SK-N-SH (cell line): Measurements from ENCODE around the gene ARHGAP25. TPM values are rescaled to one million over a fixed set of nuclear protein-coding genes. Genes with fewer than 3 reads are reported as not detected.
A peak's percentile ranks its signal among the peaks of the same experiment; 100 is the strongest.

ENCODE experiments used
- CTCF ChIA-PET: fragments of 300-600, 350-600 bp; formaldehyde crosslinking; extraction: SDS; loops from one replicate; lab custom pipeline; 2021; lab: Yijun Ruan, JAX
- POLR2A ChIA-PET: fragments of 350-600 bp; sonication (Branson Sonifier 250); formaldehyde crosslinking; extraction: SDS; loops from one replicate; lab custom pipeline; 2020; ENCODE audit warnings: antibody characterized with exemption, inconsistent platforms; lab: Yijun Ruan, JAX
- DNase-seq: peaks from one replicate; pipeline ENCODE4 v3.0.0; 2012
- H2AFZ ChIP-seq: fragments of 200-600 bp; sonication (generic); 2 replicates; pipeline ENCODE4 v1.8.1; 2016; ENCODE audit warnings: antibody characterized with exemption, mild to moderate bottlenecking, low read depth
- H3F3A ChIP-seq: fragments of 200-600 bp; sonication (generic); replicated peaks from 2 replicates; pipeline ENCODE3; 2016; ENCODE audit warnings: antibody characterized with exemption, mild to moderate bottlenecking; ENCODE audit not compliant: insufficient read depth
- H3K27ac ChIP-seq, 2 experiments: fragments of 200-500 bp in 1 of 2; fragments of 200-600 bp in 1 of 2; sonication (Bioruptor generic) in 1 of 2; sonication (generic), shearing (Covaris generic) in 1 of 2; 2 replicates each; pipeline versions ENCODE4 v1.5.1 to v1.6.1; 2014 to 2016; ENCODE audit warnings: low read depth in 2 of 2, inconsistent platforms in 1 of 2, low read length in 1 of 2, mild to moderate bottlenecking in 1 of 2, mixed read lengths in 1 of 2
- H3K27me3 ChIP-seq: fragments of 200-600 bp; sonication (generic), shearing (Covaris generic); 2 replicates; pipeline ENCODE4 v1.6.1; 2016; ENCODE audit warnings: mixed run types; ENCODE audit not compliant: insufficient read depth
- H3K36me3 ChIP-seq, 2 experiments: fragments of 200-500 bp in 1 of 2; fragments of 200-600 bp in 1 of 2; sonication (Bioruptor generic) in 1 of 2; sonication (generic) in 1 of 2; replicated peaks in 1 of 2; 2 replicates each; pipeline versions ENCODE3 to v1.5.1; 2014 to 2016; ENCODE audit warnings: low read length in 1 of 2, mild to moderate bottlenecking in 1 of 2; ENCODE audit not compliant: insufficient read depth in 2 of 2, control insufficient read depth in 1 of 2
- H3K4me1 ChIP-seq, 2 experiments: fragments of 200-500 bp in 1 of 2; fragments of 200-600 bp in 1 of 2; sonication (Bioruptor generic) in 1 of 2; sonication (generic), shearing (Covaris generic) in 1 of 2; 2 replicates each; pipeline versions ENCODE4 v1.5.1 to v1.6.1; 2014 to 2016; ENCODE audit warnings: low read depth in 1 of 2, low read length in 1 of 2, mixed run types in 1 of 2; ENCODE audit not compliant: insufficient read depth in 2 of 2, control insufficient read depth in 1 of 2
- H3K4me2 ChIP-seq: fragments of 200-600 bp; sonication (generic), shearing (Covaris generic); 2 replicates; pipeline ENCODE4 v1.6.1; 2017; ENCODE audit warnings: mixed run types
- H3K4me3 ChIP-seq, 2 experiments: fragments of 200-500 bp in 1 of 2; fragments of 200-600 bp in 1 of 2; sonication (Bioruptor generic) in 1 of 2; sonication (generic), shearing (Covaris generic) in 1 of 2; 2 replicates each; pipeline versions ENCODE4 v1.5.1 to v1.8.1; 2014 to 2016; ENCODE audit warnings: low read depth in 2 of 2, inconsistent platforms in 1 of 2, low read length in 1 of 2, mild to moderate bottlenecking in 1 of 2, mixed read lengths in 1 of 2, moderate library complexity in 1 of 2
- H3K79me2 ChIP-seq: fragments of 200-600 bp; sonication (generic); 2 replicates; pipeline ENCODE4 v1.8.1; 2017; ENCODE audit warnings: mild to moderate bottlenecking; ENCODE audit not compliant: insufficient read depth
- H3K9ac ChIP-seq: fragments of 200-600 bp; sonication (generic); 2 replicates; pipeline ENCODE4 v1.6.1; 2017; ENCODE audit warnings: mixed run types
- H3K9me2 ChIP-seq: fragments of 200-600 bp; sonication (generic); 2 replicates; pipeline ENCODE4 v1.6.1; 2017; ENCODE audit warnings: mixed run types
- H3K9me3 ChIP-seq: fragments of 200-600 bp; sonication (generic); 2 replicates; pipeline ENCODE4 v1.6.1; 2017; ENCODE audit warnings: mixed run types, mild to moderate bottlenecking, moderate library complexity
- H4K20me1 ChIP-seq: fragments of 200-600 bp; sonication (generic); 2 replicates; pipeline ENCODE4 v1.6.1; 2017; ENCODE audit warnings: mild to moderate bottlenecking, mixed run types; ENCODE audit not compliant: insufficient read depth
- CHD2 ChIP-seq: fragments of 150-350 bp; IDR thresholded peaks from 2 replicates; pipeline ENCODE4 v1.6.1; 2018; ENCODE audit warnings: low read length; ENCODE audit not compliant: partially characterized antibody
- CTCF ChIP-seq: fragments of 200-600 bp; sonication (generic); IDR thresholded peaks from 2 replicates; pipeline ENCODE4 v1.6.1; 2017; ENCODE audit warnings: antibody characterized with exemption, mild to moderate bottlenecking, moderate library complexity
- ELF1 ChIP-seq: IDR thresholded peaks from 2 replicates; pipeline ENCODE4 v1.4.0; 2012
- EP300 ChIP-seq, 2 experiments: IDR thresholded peaks; 2 replicates each; pipeline versions ENCODE4 v1.4.0 to v1.6.1; 2012; ENCODE audit warnings: borderline replicate concordance in 1 of 2, low read depth in 1 of 2, low read length in 1 of 2
- FOSL2 ChIP-seq: IDR thresholded peaks from 2 replicates; pipeline ENCODE4 v1.4.0; 2012; ENCODE audit warnings: low read depth, mild to moderate bottlenecking, moderate library complexity, borderline replicate concordance
- FOXJ3 ChIP-seq: sonication (generic); formaldehyde crosslinking; IDR thresholded peaks from 2 replicates; pipeline ENCODE4 v1.5.1; 2020; ENCODE audit warnings: mild to moderate bottlenecking, missing genetic modification reagents
- FOXM1 ChIP-seq: IDR thresholded peaks from 2 replicates; pipeline ENCODE4 v1.4.0; 2012; ENCODE audit warnings: low read depth, mild to moderate bottlenecking
- GATA2 ChIP-seq: sonication (generic); formaldehyde crosslinking; IDR thresholded peaks from 2 replicates; pipeline ENCODE4 v1.5.0; 2020; ENCODE audit warnings: mild to moderate bottlenecking, missing genetic modification reagents
- IRF3 ChIP-seq: fragments of 150-350 bp; IDR thresholded peaks from 2 replicates; pipeline ENCODE4 v1.6.1; 2016; ENCODE audit warnings: mild to moderate bottlenecking, low read depth, low read length
- MAX ChIP-seq: IDR thresholded peaks from 2 replicates; pipeline ENCODE4 v1.4.0; 2012; ENCODE audit warnings: low read depth
- MEF2A ChIP-seq: IDR thresholded peaks from 2 replicates; pipeline ENCODE4 v1.4.0; 2012; ENCODE audit warnings: low read depth, borderline replicate concordance
- MXI1 ChIP-seq: IDR thresholded peaks from 2 replicates; pipeline ENCODE4 v1.6.1; 2012; ENCODE audit warnings: mild to moderate bottlenecking, low read depth, low read length, improper control_type of control experiment
- NFIC ChIP-seq: IDR thresholded peaks from 2 replicates; pipeline ENCODE4 v1.4.0; 2012; ENCODE audit warnings: borderline replicate concordance
- PBX3 ChIP-seq: IDR thresholded peaks from 2 replicates; pipeline ENCODE4; 2012
- POLR2AphosphoS5 ChIP-seq: IDR thresholded peaks from 2 replicates; pipeline ENCODE4 v1.6.1; 2012; ENCODE audit warnings: low read depth, low read length
- RAD21 ChIP-seq: IDR thresholded peaks from 2 replicates; pipeline ENCODE4 v1.6.1; 2012; ENCODE audit warnings: mild to moderate bottlenecking, low read length
- RCOR1 ChIP-seq: fragments of 150-350 bp; IDR thresholded peaks from 2 replicates; pipeline ENCODE4 v1.6.1; 2017; ENCODE audit warnings: antibody characterized with exemption, low read length
- RFX5 ChIP-seq: IDR thresholded peaks from 2 replicates; pipeline ENCODE4 v1.6.1; 2012; ENCODE audit warnings: mild to moderate bottlenecking, improper control_type of control experiment, low read length
- TCF12 ChIP-seq: IDR thresholded peaks from 2 replicates; pipeline ENCODE4 v1.4.0; 2012
- TEAD4 ChIP-seq: IDR thresholded peaks from 2 replicates; pipeline ENCODE4 v1.4.0; 2012; ENCODE audit warnings: mild to moderate bottlenecking, borderline replicate concordance; ENCODE audit not compliant: insufficient read depth
- USF2 ChIP-seq: fragments of 150-350 bp; IDR thresholded peaks from 2 replicates; pipeline ENCODE4 v1.6.1; 2017; ENCODE audit warnings: antibody characterized with exemption, low read length, low read depth, borderline replicate concordance
- YY1 ChIP-seq: IDR thresholded peaks from 2 replicates; pipeline ENCODE4 v1.4.0; 2012; ENCODE audit warnings: low read depth, mild to moderate bottlenecking
- WGBS: methylation state at CpG from one replicate; pipeline ENCODE4 v1.1.6; 2017; ENCODE audit warnings: low lambda C conversion rate; 5-methylcytosine and 5-hydroxymethylcytosine counted together
- polyA plus RNA-seq, 3 experiments: library from polyadenylated mRNA; depleted of rRNA; stranded (reverse); fragments of >200 nt; gene quantifications; 2 replicates each; pipeline ENCODE4 v1.2.3, GENCODE V29; 2012

The ARHGAP25 gene
- polyA plus RNA-seq, 1 of the 3 experiments (the other 2 are of a cell fraction) = not detected

GRCh38 chr2:68798569-68798968 is 64.0 kb downstream of the ARHGAP25 start:
- no peak for TF ChIP-seq FOSL2
- TF ChIP-seq GATA2 (CRISPR knock-in tag) = no peak
- TF ChIP-seq IRF3 = no peak
- Histone ChIP-seq H3K9me2 (no peaks in the 10 kb centered on the region), H3K36me3 (no peaks in the 10 kb centered on the region), H3F3A (no peaks in the 10 kb centered on the region), H3K27me3 (no peaks in the 10 kb centered on the region; the same call in 1 of the 2 replicates), H3K4me3 (no peak overlapping the region), H2AFZ (no peak overlapping the region), H3K4me2 (no peak overlapping the region), H3K4me1 (peaks cover 0 to 14% of the 10 kb centered on the region in 2 experiments; a peak in 1 of 4 replicates), H3K27ac (peak overlapping the region in 1 of 2 experiments; percentile 71; a peak in 2 of 4 replicates), H4K20me1 (no peaks in the 10 kb centered on the region), H3K79me2 (no peaks in the 10 kb centered on the region), H3K9ac (no peak overlapping the region), H3K9me3 (no peaks in the 10 kb centered on the region)
- CTCF ChIA-PET = interaction anchor here (1.3 to 1.9 kb wide), 2 partner anchors 20 to 47 kb away, joined by 4 read pairs; no protein-coding TSS in a partner anchor
- POLR2A ChIA-PET = no interaction called here
- DNase-seq = no peak

- ChIA-PET POLR2A (no interaction called here), CTCF (interaction anchor here (0.9 to 1.9 kb wide), 4 partner anchors 20 to 311 kb away, joined by 3 to 4 read pairs (median 4); no protein-coding TSS in a partner anchor)
- no peak for TF ChIP-seq MAX
- TF ChIP-seq YY1 = no peak
- peak; percentile 41 for TF ChIP-seq TCF12
- TF ChIP-seq RFX5 = 0 out of 2 replicates have a peak, but pooled peaks have one; percentile 55
- TF ChIP-seq FOXM1 = no peak
- peak; percentile 72 for TF ChIP-seq CHD2
- no peak for TF ChIP-seq NFIC
- TF ChIP-seq CTCF = no peak
- 0 out of 2 replicates have a peak, but pooled peaks have one; percentile 19 for TF ChIP-seq RAD21
- TF ChIP-seq MXI1 = peak; percentile 89
- no peak for TF ChIP-seq POLR2AphosphoS5
- peak; percentile 97 for TF ChIP-seq FOXJ3 (CRISPR knock-in tag)
- no peak for TF ChIP-seq FOSL2
- peak in 1 of 2 experiments; percentile 88; a peak in 1 of 4 replicates for TF ChIP-seq EP300 (IDR thresholded peaks at IDR 0.05; ENCODE audit: borderline replicate concordance in 1 of 2, low read depth in 1 of 2, low read length in 1 of 2)
- TF ChIP-seq RCOR1 = peak; percentile 91
- TF ChIP-seq PBX3 = no peak
- no peak for TF ChIP-seq ELF1
- TF ChIP-seq TEAD4 = 0 out of 2 replicates have a peak, but pooled peaks have one; percentile 9
- TF ChIP-seq MEF2A = no peak
- TF ChIP-seq USF2 = no peak
- TF ChIP-seq GATA2 (CRISPR knock-in tag) = peak; percentile 98
- Histone ChIP-seq H3F3A (no peaks in the 10 kb centered on the region), H3K36me3 (no peaks in the 10 kb centered on the region), H3K4me3 (no peak overlapping the region), H3K79me2 (no peaks in the 10 kb centered on the region), H2AFZ (no peak overlapping the region), H3K9me3 (no peaks in the 10 kb centered on the region), H3K9ac (no peak overlapping the region), H3K9me2 (no peaks in the 10 kb centered on the region), H3K27me3 (peaks cover under 1% of the 10 kb centered on the region; the same call in 1 of the 2 replicates), H3K4me2 (no peak overlapping the region), H3K27ac (peak overlapping the region in 1 of 2 experiments; percentile 74; a peak in 2 of 4 replicates), H4K20me1 (no peaks in the 10 kb centered on the region), H3K4me1 (peaks cover 0 to 14% of the 10 kb centered on the region in 2 experiments; a peak in 1 of 4 replicates)
- 45% methylated on average over 10 of the region's 14 CpGs for WGBS
- DNase-seq = peak; percentile 78
Observed at GRCh38 chr2:68799140-68800026, 64.8 kb downstream of the ARHGAP25 start.
